GM23338 (cell line): ENCODE data around the gene HDAC10. TPM values are rescaled to one million over a fixed set of nuclear protein-coding genes. Genes with fewer than 3 reads are reported as not detected.

ENCODE experiments used
- ATAC-seq: fragments of 200-7000 bp; cut with Tn5 transposase; 3 replicates; pipeline ENCODE4 v1.9.1; 2020
- DNase-seq: peaks from one replicate; pipeline ENCODE4 v3.0.0-alpha.2; 2015; ENCODE audit warnings: low spot score
- H2AFZ ChIP-seq: fragments of 200-600 bp; sonication (generic); 2 replicates; pipeline ENCODE4 v1.8.0; 2016; ENCODE audit warnings: antibody characterized with exemption, mild to moderate bottlenecking, moderate library complexity
- H3F3A ChIP-seq: fragments of 200-600 bp; sonication (generic); replicated peaks from 2 replicates; pipeline ENCODE4 v1.8.0; 2017; ENCODE audit warnings: antibody characterized with exemption, mixed run types, low read depth
- H3K27ac ChIP-seq: fragments of 200-600 bp; sonication (generic); 2 replicates; pipeline ENCODE4 v1.6.1; 2016; ENCODE audit warnings: low read depth
- H3K27me3 ChIP-seq: fragments of 200-600 bp; sonication (generic); 2 replicates; pipeline ENCODE4 v1.8.0; 2016; ENCODE audit warnings: mild to moderate bottlenecking, mixed run types, moderate library complexity; ENCODE audit not compliant: insufficient read depth
- H3K36me3 ChIP-seq: fragments of 200-600 bp; sonication (generic); 2 replicates; pipeline ENCODE4 v1.8.0; 2016; ENCODE audit warnings: mild to moderate bottlenecking; ENCODE audit not compliant: insufficient read depth
- H3K4me1 ChIP-seq: fragments of 200-600 bp; sonication (generic); 2 replicates; pipeline ENCODE4 v1.8.0; 2016; ENCODE audit warnings: mild to moderate bottlenecking, moderate library complexity; ENCODE audit not compliant: insufficient read depth
- H3K4me2 ChIP-seq: fragments of 200-600 bp; sonication (generic); 2 replicates; pipeline ENCODE4 v1.7.1; 2017; ENCODE audit warnings: mixed run types
- H3K4me3 ChIP-seq: fragments of 200-600 bp; sonication (generic); 2 replicates; pipeline ENCODE4 v1.6.1; 2016; ENCODE audit warnings: mixed run types
- H3K79me2 ChIP-seq: fragments of 200-600 bp; sonication (generic); replicated peaks from 2 replicates; pipeline ENCODE4 v1.8.0; 2017; ENCODE audit warnings: mild to moderate bottlenecking; ENCODE audit not compliant: insufficient read depth
- H3K9me2 ChIP-seq: fragments of 200-600 bp; sonication (generic); 2 replicates; pipeline ENCODE4 v1.8.0; 2017; ENCODE audit not compliant: insufficient read depth
- H4K20me1 ChIP-seq: fragments of 200-600 bp; sonication (generic); replicated peaks from 2 replicates; pipeline ENCODE4 v1.8.0; 2017; ENCODE audit warnings: mild to moderate bottlenecking; ENCODE audit not compliant: insufficient read depth
- H3K27ac Mint-ChIP-seq: 2 replicates; pipeline ENCODE4 v1.8.0; 2020; ENCODE audit warnings: inconsistent platforms, mild to moderate bottlenecking, moderate library complexity, mixed read lengths
- H3K27me3 Mint-ChIP-seq: 3 replicates; pipeline ENCODE4 v1.8.0; 2022; ENCODE audit warnings: low read depth, mild to moderate bottlenecking, moderate library complexity, mixed read lengths, inconsistent platforms; ENCODE audit not compliant: insufficient read depth, poor library complexity
- H3K36me3 Mint-ChIP-seq: 3 replicates; pipeline ENCODE4 v1.8.0; 2021; ENCODE audit warnings: low read depth, mild to moderate bottlenecking, inconsistent platforms, moderate library complexity, mixed read lengths
- H3K4me1 Mint-ChIP-seq: 3 replicates; pipeline ENCODE4 v1.8.0; 2020; ENCODE audit warnings: mild to moderate bottlenecking, inconsistent platforms, mixed read lengths
- H3K4me3 Mint-ChIP-seq: 3 replicates; pipeline ENCODE4 v1.8.0; 2021; ENCODE audit warnings: moderate library complexity, mild to moderate bottlenecking, inconsistent platforms, mixed read lengths
- H3K9me3 Mint-ChIP-seq: 3 replicates; pipeline ENCODE4 v1.8.0; 2020; ENCODE audit warnings: moderate library complexity, mild to moderate bottlenecking, inconsistent platforms, mixed read lengths
- CREB1 ChIP-seq: fragments of 250-450 bp; sonication (Bioruptor Pico); IDR thresholded peaks from 2 replicates; pipeline ENCODE4 v1.5.0; 2020; ENCODE audit warnings: low read depth, mild to moderate bottlenecking, moderate library complexity
- EZH2 ChIP-seq: fragments of 200-600 bp; sonication (generic); IDR thresholded peaks from one replicate; pipeline ENCODE4 v1.8.0; 2017; ENCODE audit warnings: antibody characterized with exemption, mild to moderate bottlenecking, low read depth; ENCODE audit not compliant: unreplicated experiment
- EZH2phosphoT487 ChIP-seq: fragments of 200-600 bp; sonication (generic); IDR thresholded peaks from one replicate; pipeline ENCODE4 v1.8.1; 2018; ENCODE audit warnings: antibody characterized with exemption; ENCODE audit not compliant: unreplicated experiment
- JUNB ChIP-seq: IDR thresholded peaks from one replicate; pipeline ENCODE4 v1.6.1; 2016; ENCODE audit warnings: antibody characterized with exemption; ENCODE audit not compliant: unreplicated experiment
- NANOG ChIP-seq: IDR thresholded peaks from 2 replicates; pipeline ENCODE4 v1.6.1; 2016; ENCODE audit warnings: antibody characterized with exemption, borderline replicate concordance
- POLR2AphosphoS5 ChIP-seq: IDR thresholded peaks from 2 replicates; pipeline ENCODE4 v1.6.1; 2016; ENCODE audit warnings: antibody characterized with exemption, low read depth
- STAT1 ChIP-seq: IDR thresholded peaks from one replicate; pipeline ENCODE4 v1.6.1; 2016; ENCODE audit warnings: antibody characterized with exemption; ENCODE audit not compliant: unreplicated experiment
- ZNF114 ChIP-seq: fragments of 250-450 bp; sonication (Bioruptor Pico); IDR thresholded peaks from 2 replicates; pipeline ENCODE4 v1.5.0; 2020; ENCODE audit warnings: mild to moderate bottlenecking, moderate library complexity
- ZNF331 ChIP-seq: fragments of 250-450 bp; sonication (Bioruptor Pico); IDR thresholded peaks from 2 replicates; pipeline ENCODE4 v1.5.0; 2020; ENCODE audit warnings: low read depth, mild to moderate bottlenecking, moderate library complexity
- polyA plus RNA-seq: library from polyadenylated mRNA; unstranded; fragments of >200 nt; fragmentation: Nextera tagmentation; extraction: Ambion mirVana; gene quantifications from 2 replicates; pipeline ENCODE4 v1.2.1, GENCODE V29; 2016
- total RNA-seq: library from RNA; depleted of rRNA; stranded (reverse); fragments of >200 nt; shearing (Covaris generic); gene quantifications from 2 replicates; pipeline ENCODE4 v1.2.3, GENCODE V29; 2014
- TF ChIP-seq, protein P1 (sequence below), 2 experiments: fragments of 200-600 bp in 1 of 2; sonication (generic) in 1 of 2; conservative IDR thresholded peaks; 2 replicates each; pipeline versions ENCODE4 v1.5.1 to v1.6.1; 2016 to 2017; ENCODE audit warnings: antibody characterized with exemption in 2 of 2, low read depth in 2 of 2, mild to moderate bottlenecking in 2 of 2, moderate library complexity in 1 of 2
- TF ChIP-seq, protein P2 (sequence below): IDR thresholded peaks from 2 replicates; pipeline ENCODE4 v1.6.1; 2016; ENCODE audit warnings: antibody characterized with exemption
- TF ChIP-seq, protein P3 (sequence below): IDR thresholded peaks from one replicate; pipeline ENCODE4 v1.6.1; 2018; ENCODE audit warnings: antibody characterized with exemption; ENCODE audit not compliant: unreplicated experiment
- TF ChIP-seq, protein P4 (sequence below): fragments of 250-450 bp; sonication (Bioruptor Pico); IDR thresholded peaks from 2 replicates; pipeline ENCODE4 v1.5.0; 2020; ENCODE audit warnings: mild to moderate bottlenecking, moderate library complexity

Gene HDAC10
- total and polyA plus RNA-seq, 2 experiments from 2014 or later, result 4.1 to 41.9 TPM

DNA sequence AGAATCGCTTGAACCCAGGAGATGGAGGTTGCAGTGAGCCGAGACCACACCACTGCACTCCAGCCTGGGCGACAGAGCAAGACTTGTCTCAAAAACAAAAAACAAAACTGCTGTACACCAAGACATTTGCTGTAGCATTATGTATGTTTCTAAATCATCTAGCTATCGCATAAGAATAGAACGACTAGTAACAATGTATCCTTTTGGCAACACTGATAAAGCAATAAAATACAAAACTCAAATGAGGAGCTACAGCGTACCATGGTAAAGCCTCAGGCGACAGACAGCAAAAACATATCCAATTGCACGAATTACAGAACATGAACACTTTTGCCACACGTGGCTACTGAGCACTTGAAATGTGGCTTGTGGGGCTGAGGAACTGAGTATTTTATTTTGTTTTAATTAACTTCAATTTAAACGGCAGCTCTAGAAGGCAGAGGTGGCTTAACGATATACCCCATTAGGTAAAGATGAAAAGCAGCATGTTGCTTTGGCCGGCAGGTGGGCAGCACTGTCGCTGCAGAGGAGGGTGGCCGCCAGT lies 8.6 kb downstream of the HDAC10 start:
- H3F3A ChIP-seq, result peaks cover 4% of the 10 kb centered on the region; the same call in 1 of the 2 replicates
- H3K4me3 Mint-ChIP-seq, result peak overlapping the region; percentile 92
- H3K4me1 ChIP-seq, result peaks cover 12% of the 10 kb centered on the region
- no peak for ATAC-seq
- no peaks in the 10 kb centered on the region for H3K9me3 Mint-ChIP-seq
- peaks cover 18% of the 10 kb centered on the region; the same call in 2 of the 3 replicates for H3K4me1 Mint-ChIP-seq
- H3K4me3 ChIP-seq, result peak overlapping the region; percentile 99
- H2AFZ ChIP-seq, result no peak overlapping the region
- H3K36me3 ChIP-seq, result no peaks in the 10 kb centered on the region
- no peak overlapping the region for H3K27ac Mint-ChIP-seq
- peaks cover 40% of the 10 kb centered on the region for H3K79me2 ChIP-seq
- DNase-seq, result no peak
- H3K27me3 ChIP-seq, result no peaks in the 10 kb centered on the region
- peaks cover 11% of the 10 kb centered on the region; the same call in 2 of the 3 replicates for H3K36me3 Mint-ChIP-seq
- peak overlapping the region; percentile 97; the same call in 1 of the 2 replicates for H3K4me2 ChIP-seq
- TF ChIP-seq, protein P1, sequence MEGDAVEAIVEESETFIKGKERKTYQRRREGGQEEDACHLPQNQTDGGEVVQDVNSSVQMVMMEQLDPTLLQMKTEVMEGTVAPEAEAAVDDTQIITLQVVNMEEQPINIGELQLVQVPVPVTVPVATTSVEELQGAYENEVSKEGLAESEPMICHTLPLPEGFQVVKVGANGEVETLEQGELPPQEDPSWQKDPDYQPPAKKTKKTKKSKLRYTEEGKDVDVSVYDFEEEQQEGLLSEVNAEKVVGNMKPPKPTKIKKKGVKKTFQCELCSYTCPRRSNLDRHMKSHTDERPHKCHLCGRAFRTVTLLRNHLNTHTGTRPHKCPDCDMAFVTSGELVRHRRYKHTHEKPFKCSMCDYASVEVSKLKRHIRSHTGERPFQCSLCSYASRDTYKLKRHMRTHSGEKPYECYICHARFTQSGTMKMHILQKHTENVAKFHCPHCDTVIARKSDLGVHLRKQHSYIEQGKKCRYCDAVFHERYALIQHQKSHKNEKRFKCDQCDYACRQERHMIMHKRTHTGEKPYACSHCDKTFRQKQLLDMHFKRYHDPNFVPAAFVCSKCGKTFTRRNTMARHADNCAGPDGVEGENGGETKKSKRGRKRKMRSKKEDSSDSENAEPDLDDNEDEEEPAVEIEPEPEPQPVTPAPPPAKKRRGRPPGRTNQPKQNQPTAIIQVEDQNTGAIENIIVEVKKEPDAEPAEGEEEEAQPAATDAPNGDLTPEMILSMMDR (conservative IDR thresholded peaks at IDR 0.05; ENCODE audit: low read depth in 2 of 2), result no peak
- TF ChIP-seq EZH2phosphoT487, result no peak
- TF ChIP-seq JUNB, result no peak
- TF ChIP-seq, protein P2, sequence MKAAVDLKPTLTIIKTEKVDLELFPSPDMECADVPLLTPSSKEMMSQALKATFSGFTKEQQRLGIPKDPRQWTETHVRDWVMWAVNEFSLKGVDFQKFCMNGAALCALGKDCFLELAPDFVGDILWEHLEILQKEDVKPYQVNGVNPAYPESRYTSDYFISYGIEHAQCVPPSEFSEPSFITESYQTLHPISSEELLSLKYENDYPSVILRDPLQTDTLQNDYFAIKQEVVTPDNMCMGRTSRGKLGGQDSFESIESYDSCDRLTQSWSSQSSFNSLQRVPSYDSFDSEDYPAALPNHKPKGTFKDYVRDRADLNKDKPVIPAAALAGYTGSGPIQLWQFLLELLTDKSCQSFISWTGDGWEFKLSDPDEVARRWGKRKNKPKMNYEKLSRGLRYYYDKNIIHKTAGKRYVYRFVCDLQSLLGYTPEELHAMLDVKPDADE, result no peak
- TF ChIP-seq, protein P3, sequence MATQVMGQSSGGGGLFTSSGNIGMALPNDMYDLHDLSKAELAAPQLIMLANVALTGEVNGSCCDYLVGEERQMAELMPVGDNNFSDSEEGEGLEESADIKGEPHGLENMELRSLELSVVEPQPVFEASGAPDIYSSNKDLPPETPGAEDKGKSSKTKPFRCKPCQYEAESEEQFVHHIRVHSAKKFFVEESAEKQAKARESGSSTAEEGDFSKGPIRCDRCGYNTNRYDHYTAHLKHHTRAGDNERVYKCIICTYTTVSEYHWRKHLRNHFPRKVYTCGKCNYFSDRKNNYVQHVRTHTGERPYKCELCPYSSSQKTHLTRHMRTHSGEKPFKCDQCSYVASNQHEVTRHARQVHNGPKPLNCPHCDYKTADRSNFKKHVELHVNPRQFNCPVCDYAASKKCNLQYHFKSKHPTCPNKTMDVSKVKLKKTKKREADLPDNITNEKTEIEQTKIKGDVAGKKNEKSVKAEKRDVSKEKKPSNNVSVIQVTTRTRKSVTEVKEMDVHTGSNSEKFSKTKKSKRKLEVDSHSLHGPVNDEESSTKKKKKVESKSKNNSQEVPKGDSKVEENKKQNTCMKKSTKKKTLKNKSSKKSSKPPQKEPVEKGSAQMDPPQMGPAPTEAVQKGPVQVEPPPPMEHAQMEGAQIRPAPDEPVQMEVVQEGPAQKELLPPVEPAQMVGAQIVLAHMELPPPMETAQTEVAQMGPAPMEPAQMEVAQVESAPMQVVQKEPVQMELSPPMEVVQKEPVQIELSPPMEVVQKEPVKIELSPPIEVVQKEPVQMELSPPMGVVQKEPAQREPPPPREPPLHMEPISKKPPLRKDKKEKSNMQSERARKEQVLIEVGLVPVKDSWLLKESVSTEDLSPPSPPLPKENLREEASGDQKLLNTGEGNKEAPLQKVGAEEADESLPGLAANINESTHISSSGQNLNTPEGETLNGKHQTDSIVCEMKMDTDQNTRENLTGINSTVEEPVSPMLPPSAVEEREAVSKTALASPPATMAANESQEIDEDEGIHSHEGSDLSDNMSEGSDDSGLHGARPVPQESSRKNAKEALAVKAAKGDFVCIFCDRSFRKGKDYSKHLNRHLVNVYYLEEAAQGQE, result no peak
- TF ChIP-seq EZH2, result no peak
- no peak for TF ChIP-seq ZNF331 (CRISPR knock-in tag)
- TF ChIP-seq NANOG, result no peak
- TF ChIP-seq STAT1, result no peak
- no peak for TF ChIP-seq POLR2AphosphoS5
- no peak for TF ChIP-seq CREB1 (CRISPR knock-in tag)
- TF ChIP-seq ZNF114 (CRISPR knock-in tag), result no peak
- TF ChIP-seq, protein P4, sequence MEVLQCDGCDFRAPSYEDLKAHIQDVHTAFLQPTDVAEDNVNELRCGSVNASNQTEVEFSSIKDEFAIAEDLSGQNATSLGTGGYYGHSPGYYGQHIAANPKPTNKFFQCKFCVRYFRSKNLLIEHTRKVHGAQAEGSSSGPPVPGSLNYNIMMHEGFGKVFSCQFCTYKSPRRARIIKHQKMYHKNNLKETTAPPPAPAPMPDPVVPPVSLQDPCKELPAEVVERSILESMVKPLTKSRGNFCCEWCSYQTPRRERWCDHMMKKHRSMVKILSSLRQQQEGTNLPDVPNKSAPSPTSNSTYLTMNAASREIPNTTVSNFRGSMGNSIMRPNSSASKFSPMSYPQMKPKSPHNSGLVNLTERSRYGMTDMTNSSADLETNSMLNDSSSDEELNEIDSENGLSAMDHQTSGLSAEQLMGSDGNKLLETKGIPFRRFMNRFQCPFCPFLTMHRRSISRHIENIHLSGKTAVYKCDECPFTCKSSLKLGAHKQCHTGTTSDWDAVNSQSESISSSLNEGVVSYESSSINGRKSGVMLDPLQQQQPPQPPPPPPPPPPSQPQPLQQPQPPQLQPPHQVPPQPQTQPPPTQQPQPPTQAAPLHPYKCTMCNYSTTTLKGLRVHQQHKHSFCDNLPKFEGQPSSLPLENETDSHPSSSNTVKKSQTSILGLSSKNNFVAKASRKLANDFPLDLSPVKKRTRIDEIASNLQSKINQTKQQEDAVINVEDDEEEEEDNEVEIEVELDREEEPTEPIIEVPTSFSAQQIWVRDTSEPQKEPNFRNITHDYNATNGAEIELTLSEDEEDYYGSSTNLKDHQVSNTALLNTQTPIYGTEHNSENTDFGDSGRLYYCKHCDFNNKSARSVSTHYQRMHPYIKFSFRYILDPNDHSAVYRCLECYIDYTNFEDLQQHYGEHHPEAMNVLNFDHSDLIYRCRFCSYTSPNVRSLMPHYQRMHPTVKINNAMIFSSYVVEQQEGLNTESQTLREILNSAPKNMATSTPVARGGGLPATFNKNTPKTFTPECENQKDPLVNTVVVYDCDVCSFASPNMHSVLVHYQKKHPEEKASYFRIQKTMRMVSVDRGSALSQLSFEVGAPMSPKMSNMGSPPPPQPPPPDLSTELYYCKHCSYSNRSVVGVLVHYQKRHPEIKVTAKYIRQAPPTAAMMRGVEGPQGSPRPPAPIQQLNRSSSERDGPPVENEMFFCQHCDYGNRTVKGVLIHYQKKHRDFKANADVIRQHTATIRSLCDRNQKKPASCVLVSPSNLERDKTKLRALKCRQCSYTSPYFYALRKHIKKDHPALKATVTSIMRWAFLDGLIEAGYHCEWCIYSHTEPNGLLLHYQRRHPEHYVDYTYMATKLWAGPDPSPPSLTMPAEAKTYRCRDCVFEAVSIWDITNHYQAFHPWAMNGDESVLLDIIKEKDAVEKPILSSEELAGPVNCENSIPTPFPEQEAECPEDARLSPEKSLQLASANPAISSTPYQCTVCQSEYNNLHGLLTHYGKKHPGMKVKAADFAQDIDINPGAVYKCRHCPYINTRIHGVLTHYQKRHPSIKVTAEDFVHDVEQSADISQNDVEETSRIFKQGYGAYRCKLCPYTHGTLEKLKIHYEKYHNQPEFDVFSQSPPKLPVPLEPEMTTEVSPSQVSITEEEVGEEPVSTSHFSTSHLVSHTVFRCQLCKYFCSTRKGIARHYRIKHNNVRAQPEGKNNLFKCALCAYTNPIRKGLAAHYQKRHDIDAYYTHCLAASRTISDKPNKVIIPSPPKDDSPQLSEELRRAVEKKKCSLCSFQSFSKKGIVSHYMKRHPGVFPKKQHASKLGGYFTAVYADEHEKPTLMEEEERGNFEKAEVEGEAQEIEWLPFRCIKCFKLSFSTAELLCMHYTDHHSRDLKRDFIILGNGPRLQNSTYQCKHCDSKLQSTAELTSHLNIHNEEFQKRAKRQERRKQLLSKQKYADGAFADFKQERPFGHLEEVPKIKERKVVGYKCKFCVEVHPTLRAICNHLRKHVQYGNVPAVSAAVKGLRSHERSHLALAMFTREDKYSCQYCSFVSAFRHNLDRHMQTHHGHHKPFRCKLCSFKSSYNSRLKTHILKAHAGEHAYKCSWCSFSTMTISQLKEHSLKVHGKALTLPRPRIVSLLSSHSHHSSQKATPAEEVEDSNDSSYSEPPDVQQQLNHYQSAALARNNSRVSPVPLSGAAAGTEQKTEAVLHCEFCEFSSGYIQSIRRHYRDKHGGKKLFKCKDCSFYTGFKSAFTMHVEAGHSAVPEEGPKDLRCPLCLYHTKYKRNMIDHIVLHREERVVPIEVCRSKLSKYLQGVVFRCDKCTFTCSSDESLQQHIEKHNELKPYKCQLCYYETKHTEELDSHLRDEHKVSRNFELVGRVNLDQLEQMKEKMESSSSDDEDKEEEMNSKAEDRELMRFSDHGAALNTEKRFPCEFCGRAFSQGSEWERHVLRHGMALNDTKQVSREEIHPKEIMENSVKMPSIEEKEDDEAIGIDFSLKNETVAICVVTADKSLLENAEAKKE (CRISPR knock-in tag), result no peak
- no peak overlapping the region for H3K27ac ChIP-seq
- H3K9me2 ChIP-seq, result no peaks in the 10 kb centered on the region
- peaks cover 6% of the 10 kb centered on the region; the same call in 1 of the 2 replicates for H4K20me1 ChIP-seq
- H3K27me3 Mint-ChIP-seq, result peaks cover 8% of the 10 kb centered on the region
